Left lobe of liver (tissue), 2 donors: Measurements from ENCODE around the gene ZNF664. TPM values are rescaled to one million over a fixed set of nuclear protein-coding genes. Genes with fewer than 3 reads are reported as not detected.

Source experiments
- ATAC-seq: fragments of 200-7000 bp; cut with Tn5 transposase; one replicate; pipeline ENCODE4 v1.9.1; 2020; ENCODE audit warnings: mild to moderate bottlenecking, moderate library complexity
- DNase-seq: peaks from one replicate; pipeline ENCODE4 v3.0.0-alpha.2; 2020; ENCODE audit warnings: low spot score
- total RNA-seq: library from RNA; stranded (reverse); gene quantifications from one replicate; pipeline ENCODE4 v1.2.1, GENCODE V29; 2021
- donor health status: DM: no; HTN: no; CAD: no; lungs with moderate emphysema.
- donor health status: DM: no; HTN: yes; CAD: no.

The ZNF664 gene
- total RNA-seq, result 44.5 TPM

GRCh38 chr12:123972457-123973401 is at the start of gene ZNF664, which contains the start of gene CCDC92:
TSS of gene ZNF664 (plus strand) at chr12:123973215. CDS start at chr12:124012145, 38,930 bp downstream.
TSS of gene CCDC92 (minus strand) at chr12:123972831. CDS start at chr12:123944305, 28,526 bp downstream.
- ATAC-seq (peak; percentile 84), DNase-seq (peak; percentile 97)

DNA sequence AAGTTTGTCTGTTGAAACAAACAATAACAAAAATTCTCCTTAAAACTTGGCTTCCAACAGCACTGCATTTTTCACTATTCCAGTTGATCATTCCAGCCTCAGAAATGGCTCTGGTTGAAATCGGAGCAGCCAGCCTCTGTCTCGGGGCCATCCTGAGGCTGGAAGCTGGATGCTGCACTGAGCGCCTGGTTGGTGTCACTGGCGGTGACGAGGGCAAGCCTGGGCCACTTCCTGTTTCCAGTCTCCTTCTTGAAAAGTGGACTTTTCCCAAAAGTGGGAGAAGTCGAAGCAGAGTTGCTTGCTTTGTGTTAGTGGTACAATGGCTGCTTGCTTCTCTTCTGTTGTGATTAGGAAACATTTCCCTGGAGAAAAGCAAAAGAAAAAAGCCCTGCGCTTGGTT is 49.1 kb upstream of the ZNF664 start:
- no peak for DNase-seq
- ATAC-seq, result no peak

DNA sequence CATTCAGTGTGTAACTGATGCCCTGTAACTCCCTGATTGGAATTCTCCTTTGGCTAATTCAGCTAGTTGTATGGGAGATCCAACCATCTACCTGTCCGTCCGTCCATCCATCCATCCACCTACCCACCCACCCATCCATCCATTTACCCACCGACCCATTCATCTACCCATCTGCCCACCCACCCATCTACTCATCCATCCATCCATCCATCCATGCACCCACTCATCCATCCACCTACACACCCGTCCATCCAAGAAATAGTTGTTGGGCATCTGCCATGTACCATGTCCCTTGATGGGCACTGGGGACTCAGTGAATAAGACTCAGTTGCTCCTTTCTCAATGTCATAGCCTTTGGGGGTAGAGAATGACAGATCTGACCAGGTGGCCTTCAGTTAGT is 48.5 kb upstream of the ZNF664 start:
- ATAC-seq, result no peak
- DNase-seq, result no peak

DNA sequence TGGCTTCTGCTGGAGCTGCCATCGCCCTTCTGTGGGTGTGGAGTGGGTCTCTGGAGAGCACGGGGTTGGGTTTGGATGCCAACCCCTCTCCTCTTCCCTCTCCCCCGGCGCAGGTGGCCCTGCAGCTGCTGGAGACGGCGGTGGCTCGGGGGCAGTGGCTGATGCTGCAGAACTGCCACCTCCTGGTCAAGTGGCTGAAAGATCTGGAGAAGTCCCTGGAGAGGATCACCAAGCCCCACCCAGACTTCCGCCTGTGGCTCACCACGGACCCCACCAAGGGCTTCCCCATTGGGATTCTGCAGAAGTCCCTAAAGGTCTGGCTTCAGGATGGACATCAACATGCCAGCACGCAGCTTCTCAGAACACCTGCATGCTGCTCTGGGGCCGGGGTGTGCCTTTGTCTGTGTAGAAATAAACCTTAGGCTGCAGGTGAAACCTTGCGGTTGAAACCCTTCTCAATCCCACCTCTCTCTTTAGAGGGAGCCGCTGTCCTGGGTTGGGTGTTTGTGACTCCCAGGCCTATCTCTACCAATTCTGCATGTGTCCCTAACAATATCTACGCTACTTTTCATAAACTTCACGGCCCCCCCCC is 44.6 kb upstream of the ZNF664 start:
- no peak for ATAC-seq
- DNase-seq, result no peak

GRCh38 chr12:123928897-123929296 is 44.1 kb upstream of the ZNF664 start:
- ATAC-seq (no peak), DNase-seq (no peak)

- DNase-seq (no peak), ATAC-seq (no peak)
Measured at GRCh38 chr12:123929946-123930583, 43.0 kb upstream of the ZNF664 start.

- ATAC-seq (no peak), DNase-seq (no peak)
Measured at GRCh38 chr12:123931686-123932321, 41.2 kb upstream of the ZNF664 start.

- DNase-seq (no peak), ATAC-seq (no peak)
Measured at GRCh38 chr12:123933214-123933613, 39.8 kb upstream of the ZNF664 start.

DNA sequence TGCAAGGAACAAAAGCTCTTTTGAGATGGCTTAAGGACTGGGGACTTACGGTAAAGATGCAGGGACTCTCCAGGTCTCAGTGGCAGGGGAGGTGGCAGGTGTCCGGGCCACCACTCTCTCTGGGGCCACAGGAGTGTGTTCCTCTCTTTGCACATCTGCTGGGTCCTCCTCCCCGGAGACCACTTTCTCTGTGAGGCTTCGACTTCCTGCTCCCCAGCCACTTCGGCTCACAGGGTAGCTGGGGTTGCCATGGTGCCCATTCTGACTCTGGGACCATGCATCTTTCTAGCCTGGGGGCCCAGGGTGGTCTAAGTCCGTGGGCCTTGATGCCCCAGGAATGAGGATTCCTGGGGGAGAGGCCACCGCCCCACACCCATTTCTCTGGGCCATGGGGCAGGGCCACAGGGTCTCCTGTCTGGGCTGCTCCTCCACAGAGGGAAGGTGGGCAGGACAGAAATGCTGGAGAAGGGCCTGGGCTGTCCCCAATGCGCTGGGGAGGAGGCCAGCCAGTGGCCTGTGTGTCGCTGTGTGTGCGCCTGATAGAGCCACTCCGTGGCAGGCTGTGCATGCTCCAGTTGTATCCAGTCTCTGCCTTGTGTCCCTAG is 38.9 kb upstream of the ZNF664 start:
- ATAC-seq, result no peak
- no peak for DNase-seq

GRCh38 chr12:123934829-123935228 is 38.2 kb upstream of the ZNF664 start:
- ATAC-seq, result no peak
- no peak for DNase-seq

DNA sequence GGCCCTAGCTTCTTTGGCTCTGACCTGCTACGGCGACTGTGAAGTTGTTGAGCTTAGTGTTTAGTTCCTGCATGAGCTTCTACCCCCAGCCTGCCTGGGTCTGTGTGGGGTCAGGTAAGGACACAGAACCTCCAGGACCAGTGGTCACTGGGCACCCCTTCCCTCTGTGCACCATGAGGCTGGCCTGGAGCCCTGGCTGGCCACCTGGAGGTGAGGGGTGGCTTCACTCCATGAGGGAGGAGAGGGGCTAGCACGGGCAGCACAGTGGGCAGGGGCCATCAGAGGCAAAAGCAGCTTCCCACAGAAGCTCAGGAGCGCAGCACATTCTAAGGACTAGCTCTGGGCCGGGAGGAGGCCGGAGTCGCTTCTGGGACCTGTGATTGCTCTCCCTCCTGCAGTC is 37.1 kb upstream of the ZNF664 start:
- no peak for ATAC-seq
- DNase-seq, result no peak

DNA sequence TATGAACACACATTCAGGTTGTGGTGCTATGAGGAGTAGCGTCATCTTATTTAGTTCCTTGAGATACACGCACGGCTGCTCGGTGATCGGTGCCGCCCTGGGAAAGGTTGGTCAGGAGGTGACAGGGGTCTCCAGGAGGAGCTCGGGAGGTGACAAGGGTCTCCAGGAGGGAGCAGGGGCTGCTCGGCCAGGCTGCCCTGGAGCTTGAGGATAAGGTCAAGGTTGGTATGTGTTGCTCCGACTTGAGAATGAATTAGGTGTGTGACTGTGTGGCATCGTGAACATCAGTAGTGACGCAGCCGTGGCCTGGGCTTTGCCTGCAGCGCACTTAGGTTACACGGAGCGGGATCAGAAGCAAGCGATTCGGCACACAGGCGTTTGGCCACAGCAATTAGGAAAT is 36.5 kb upstream of the ZNF664 start:
- no peak for DNase-seq
- ATAC-seq, result no peak

GRCh38 chr12:123936956-123937706 is 35.9 kb upstream of the ZNF664 start:
- no peak for ATAC-seq

DNA sequence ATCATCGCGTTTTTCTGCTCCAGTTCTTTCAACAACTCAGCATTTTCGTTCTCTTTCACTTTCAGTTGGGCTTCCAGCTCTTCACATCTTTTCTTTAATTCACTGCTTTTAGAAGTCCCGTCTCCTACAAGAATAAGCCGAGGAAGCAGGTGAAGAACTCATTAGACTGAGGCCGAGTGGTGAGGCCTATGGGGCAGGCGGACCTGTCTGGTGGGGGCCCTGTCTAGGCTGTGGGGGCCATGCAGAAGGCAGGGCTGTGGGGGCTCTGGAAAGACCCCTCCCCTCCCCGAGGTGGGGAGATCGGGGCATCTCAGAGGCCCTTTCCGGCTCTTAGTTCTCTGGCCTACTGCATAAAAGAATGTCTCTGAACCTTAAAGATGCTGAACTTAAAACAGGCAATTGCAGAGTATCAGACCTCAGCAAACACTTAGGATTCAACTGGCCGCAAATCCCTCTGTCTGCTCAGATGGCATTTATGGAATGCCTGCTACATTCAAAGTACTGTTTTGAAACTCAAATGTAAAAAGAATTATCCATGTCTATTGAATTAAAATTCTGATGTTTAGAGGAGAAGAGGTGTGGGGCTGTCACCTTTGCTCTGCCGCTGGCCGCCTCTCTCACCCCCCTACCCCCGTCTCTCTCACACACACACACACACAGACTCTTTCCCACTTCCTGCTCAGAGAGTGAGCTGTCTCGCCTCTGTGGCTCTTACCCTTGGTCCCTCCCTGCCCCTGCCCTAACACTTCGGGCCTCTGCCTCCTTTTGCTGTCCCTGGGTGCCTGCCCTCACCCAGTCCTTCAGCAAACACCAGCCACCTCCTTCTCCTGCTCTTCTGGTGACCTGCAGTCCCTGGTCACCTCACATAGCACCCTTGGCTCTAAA is 35.1 kb upstream of the ZNF664 start:
- ATAC-seq, result peak; percentile 16
- DNase-seq, result no peak

More at GRCh38 chr12:123936956-123937706, 35.9 kb upstream of the ZNF664 start:
- no peak for DNase-seq

GRCh38 chr12:123938679-123939480 is 34.1 kb upstream of the ZNF664 start:
- no peak for ATAC-seq

GRCh38 chr12:123939716-123940626 is 33.0 kb upstream of the ZNF664 start:
- ATAC-seq (no peak), DNase-seq (no peak)

More at GRCh38 chr12:123938679-123939480, 34.1 kb upstream of the ZNF664 start:
- DNase-seq, result no peak

GRCh38 chr12:123940627-123940966 is 32.4 kb upstream of the ZNF664 start:
- DNase-seq, result no peak
- ATAC-seq, result no peak
